ENCODE measurements around the gene CD19.
"Not testable (repeated sequence)": the region's sequence is repeated elsewhere in the genome, so short reads cannot be mapped to it uniquely, and the experiment has no call there.

The CD19 gene

GRCh38 chr16:28931801-28932225, at the start of gene CD19:
Gene CD19 (plus strand): TSS chr16:28931971. CDS start chr16:28932001, 30 bp downstream.
- no peak for DNase-seq

- DNase-seq: no peak
These were observed 49.1 kb upstream of the CD19 start for GRCh38 chr16:28882551-28883160.

- no peak for DNase-seq
These were observed 48.4 kb upstream of the CD19 start for GRCh38 chr16:28883221-28883996.

- no peak for DNase-seq
These were observed 47.7 kb upstream of the CD19 start for GRCh38 chr16:28884045-28884444.

- no peak for DNase-seq
These were observed 44.8 kb upstream of the CD19 start for GRCh38 chr16:28886945-28887344.

GRCh38 chr16:28890355-28890754, 41.4 kb upstream of the CD19 start:
- DNase-seq: not testable (repeated sequence)

- DNase-seq: no peak
These were observed 39.5 kb upstream of the CD19 start for GRCh38 chr16:28891964-28892890.

GRCh38 chr16:28893291-28893690, 38.5 kb upstream of the CD19 start:
- DNase-seq: no peak

- no peak for DNase-seq
These were observed 36.2 kb upstream of the CD19 start for GRCh38 chr16:28895609-28896008.

- DNase-seq: no peak
These were observed 33.9 kb upstream of the CD19 start for GRCh38 chr16:28897826-28898225.

- no peak for DNase-seq
These were observed 33.5 kb upstream of the CD19 start for GRCh38 chr16:28898266-28898665.

GRCh38 chr16:28898942-28899341, 32.8 kb upstream of the CD19 start:
- no peak for DNase-seq

GRCh38 chr16:28899882-28900590, 31.7 kb upstream of the CD19 start:
- DNase-seq: no peak

- DNase-seq: no peak
These were observed 31.2 kb upstream of the CD19 start for GRCh38 chr16:28900601-28901000.

- DNase-seq: no peak
These were observed 29.9 kb upstream of the CD19 start for GRCh38 chr16:28901862-28902261.

- DNase-seq: no peak
These were observed 28.9 kb upstream of the CD19 start for GRCh38 chr16:28902909-28903308.

- no peak for DNase-seq
These were observed 28.3 kb upstream of the CD19 start for GRCh38 chr16:28903344-28904042.

GRCh38 chr16:28904363-28904762, 27.4 kb upstream of the CD19 start:
- DNase-seq: no peak

- no peak for DNase-seq
These were observed 26.9 kb upstream of the CD19 start for GRCh38 chr16:28904828-28905227.

- DNase-seq: no peak
These were observed 26.5 kb upstream of the CD19 start for GRCh38 chr16:28905229-28905754.

- no peak for DNase-seq
These were observed 25.9 kb upstream of the CD19 start for GRCh38 chr16:28905800-28906372.

All from NCI-H2081 (cell line).